HG03139 (cell line): ENCODE measurements around the gene NEK1.

Experiments
- ATAC-seq: cut with Tn5 transposase; IDR thresholded peaks from one replicate; pipeline ENCODE4 v1.9.1; 2021; ENCODE audit not compliant: unreplicated experiment

Gene NEK1

GRCh38 chr4:169379688-169380087, 232.7 kb downstream of the NEK1 start:
- ATAC-seq, result no peak

GRCh38 chr4:169377367-169377766, 235.0 kb downstream of the NEK1 start:
- ATAC-seq, result no peak

- no peak for ATAC-seq
These were observed 236.0 kb downstream of the NEK1 start for GRCh38 chr4:169376421-169376820.

DNA sequence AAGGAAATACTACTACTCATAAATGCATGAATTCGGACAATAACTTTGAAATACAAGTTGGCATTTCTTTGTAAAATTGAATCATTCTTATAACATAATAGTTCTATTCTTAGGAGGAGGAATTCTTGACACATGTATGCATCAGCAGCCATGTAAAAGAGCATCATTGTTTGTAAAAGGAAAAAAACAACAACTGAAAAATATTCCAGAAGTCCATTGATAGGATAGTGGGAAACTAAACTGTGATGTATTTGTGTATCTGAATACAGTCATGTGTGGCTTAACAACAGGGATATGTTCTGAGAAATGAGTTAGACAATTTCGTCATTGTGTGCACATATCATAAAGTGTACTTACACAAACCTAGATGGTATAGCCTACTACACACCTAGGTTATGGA, 239.6 kb downstream of the NEK1 start:
- no peak for ATAC-seq

GRCh38 chr4:169369634-169370033, 242.7 kb downstream of the NEK1 start:
- no peak for ATAC-seq

DNA sequence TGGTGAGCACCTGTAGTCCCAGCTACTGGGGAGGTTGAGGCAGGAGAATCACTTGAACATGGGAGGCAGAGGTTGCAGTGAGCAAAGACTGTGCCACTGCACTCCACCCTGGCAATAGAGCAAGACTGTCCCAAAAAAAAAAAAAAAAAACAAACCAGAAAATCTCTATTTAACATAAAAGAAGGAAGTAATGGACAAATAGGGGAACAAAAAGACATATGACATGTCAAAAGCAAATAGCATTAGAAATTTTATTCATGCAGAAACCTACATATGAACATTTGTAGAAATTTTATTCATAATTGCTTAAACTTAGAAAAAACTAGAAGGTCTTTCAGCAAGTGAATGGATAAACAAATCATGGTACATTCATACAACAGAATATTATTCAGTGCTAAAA, 244.6 kb downstream of the NEK1 start:
- ATAC-seq, result no peak

- ATAC-seq, result no peak
These were observed 245.6 kb downstream of the NEK1 start for GRCh38 chr4:169366821-169367220.

GRCh38 chr4:169362607-169363006, 249.8 kb downstream of the NEK1 start:
- ATAC-seq, result no peak

- no peak for ATAC-seq
These were observed 250.6 kb downstream of the NEK1 start for GRCh38 chr4:169361756-169362155.

GRCh38 chr4:169359961-169360360, 252.4 kb downstream of the NEK1 start:
- ATAC-seq, result no peak

DNA sequence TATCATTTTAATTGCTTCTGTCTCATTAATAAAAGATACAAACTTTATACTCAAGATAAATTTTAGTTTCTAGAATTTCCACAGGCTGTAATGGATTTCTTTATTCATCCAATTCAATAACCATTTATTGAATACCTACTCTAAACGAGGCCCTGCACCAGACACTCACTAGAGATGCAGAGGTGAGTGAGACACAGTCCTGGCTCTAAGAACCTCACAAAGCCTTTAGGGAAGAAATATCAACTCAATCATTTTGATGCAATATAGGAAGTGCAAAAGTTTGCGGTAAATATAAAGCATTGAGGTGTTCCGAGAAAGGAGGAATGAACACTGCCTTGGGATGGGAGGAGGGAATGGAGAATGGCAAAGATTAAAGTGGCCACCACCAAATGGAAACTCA, 260.0 kb downstream of the NEK1 start:
- ATAC-seq, result no peak

GRCh38 chr4:169351872-169352271, 260.5 kb downstream of the NEK1 start:
- no peak for ATAC-seq

DNA sequence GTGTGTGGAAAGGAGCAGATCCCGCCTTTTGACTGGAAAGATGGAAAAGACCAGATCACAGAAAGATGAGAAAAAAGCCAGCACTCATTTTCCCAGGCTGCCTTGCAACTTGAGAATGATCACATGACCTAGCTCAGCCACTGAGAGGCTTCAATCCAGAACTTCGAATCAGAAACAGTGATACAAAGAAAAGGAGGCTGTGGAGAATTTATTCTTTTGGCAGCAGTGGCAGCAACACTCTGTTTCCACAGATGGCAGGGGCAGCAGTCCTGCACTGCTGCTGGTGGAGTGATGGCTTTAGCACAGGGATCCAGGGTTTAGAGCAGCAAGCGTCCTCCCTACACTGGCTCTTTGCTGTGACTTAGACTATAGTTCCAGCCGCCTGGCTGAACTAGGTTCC, 263.8 kb downstream of the NEK1 start:
- ATAC-seq, result no peak

DNA sequence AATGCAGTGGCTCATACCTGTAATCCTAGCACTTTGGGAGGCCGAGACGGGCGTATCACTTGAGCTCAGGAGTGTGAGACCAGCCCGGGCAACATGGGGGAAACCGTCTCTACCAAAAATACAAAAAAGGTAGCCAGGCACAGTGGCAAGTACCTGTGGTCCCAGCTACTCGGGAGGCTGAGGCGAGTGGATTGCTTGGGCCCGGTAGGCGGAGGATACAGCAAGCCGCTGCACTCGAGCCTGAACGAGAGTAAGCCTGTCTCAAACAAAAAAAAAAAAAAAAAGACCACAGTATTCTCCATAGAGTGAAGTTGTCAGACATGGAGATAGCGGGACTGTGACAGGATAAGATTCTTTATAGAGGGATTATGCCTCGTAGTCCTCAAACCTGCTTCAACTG, 265.5 kb downstream of the NEK1 start:
- ATAC-seq, result no peak

- no peak for ATAC-seq
These were observed 267.1 kb downstream of the NEK1 start for GRCh38 chr4:169345316-169345721.
